Measurements from ENCODE around the gene COQ9.

Gene COQ9

DNA sequence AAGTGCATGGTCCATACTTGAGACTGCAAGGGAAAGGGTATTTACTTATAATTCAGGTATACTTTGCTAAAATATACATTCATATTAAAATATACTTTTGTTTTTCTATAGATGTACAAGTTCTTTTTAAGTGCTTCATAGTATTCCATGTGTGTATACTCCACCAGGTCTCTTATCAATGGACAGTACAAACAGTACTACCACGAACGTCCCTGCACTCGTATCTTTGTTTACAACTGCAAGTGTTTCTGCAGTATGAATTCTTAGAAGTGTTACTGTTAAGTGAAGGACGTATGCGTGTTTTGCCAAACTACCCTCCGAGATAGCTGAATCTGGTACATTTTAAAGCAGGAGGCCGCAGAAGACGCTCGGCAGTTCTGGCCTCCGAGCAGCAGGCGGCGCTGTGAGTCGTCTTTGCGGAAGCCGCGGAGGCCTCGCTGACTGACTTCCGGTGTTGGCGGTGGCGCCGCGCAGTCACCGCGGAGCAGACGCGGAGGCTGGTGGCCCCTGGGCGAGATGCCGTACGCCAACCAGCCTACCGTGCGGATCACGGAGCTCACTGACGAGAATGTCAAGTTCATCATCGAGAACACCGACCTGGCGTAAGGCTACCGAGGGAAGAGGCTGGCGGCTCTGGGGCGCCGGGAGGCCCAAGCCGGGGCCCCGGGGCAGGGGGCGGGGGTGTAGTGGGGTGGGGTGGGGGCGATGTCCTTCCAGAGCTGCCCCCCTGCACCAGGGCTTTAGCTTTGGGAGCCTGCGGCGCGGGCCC lies 15.1 kb downstream of the COQ9 start, which contains the start of gene POLR2C (continued):
- TF ChIP-seq, protein P1, sequence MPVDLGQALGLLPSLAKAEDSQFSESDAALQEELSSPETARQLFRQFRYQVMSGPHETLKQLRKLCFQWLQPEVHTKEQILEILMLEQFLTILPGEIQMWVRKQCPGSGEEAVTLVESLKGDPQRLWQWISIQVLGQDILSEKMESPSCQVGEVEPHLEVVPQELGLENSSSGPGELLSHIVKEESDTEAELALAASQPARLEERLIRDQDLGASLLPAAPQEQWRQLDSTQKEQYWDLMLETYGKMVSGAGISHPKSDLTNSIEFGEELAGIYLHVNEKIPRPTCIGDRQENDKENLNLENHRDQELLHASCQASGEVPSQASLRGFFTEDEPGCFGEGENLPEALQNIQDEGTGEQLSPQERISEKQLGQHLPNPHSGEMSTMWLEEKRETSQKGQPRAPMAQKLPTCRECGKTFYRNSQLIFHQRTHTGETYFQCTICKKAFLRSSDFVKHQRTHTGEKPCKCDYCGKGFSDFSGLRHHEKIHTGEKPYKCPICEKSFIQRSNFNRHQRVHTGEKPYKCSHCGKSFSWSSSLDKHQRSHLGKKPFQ (tag by site-specific recombination; IDR thresholded peaks at IDR 0.05): no peak
- TF ChIP-seq ZNF558 (tag by site-specific recombination; IDR thresholded peaks at IDR 0.05) (no peak), ZNF223 (tag by site-specific recombination; IDR thresholded peaks at IDR 0.05) (no peak), ZBTB7A (tag by site-specific recombination; IDR thresholded peaks at IDR 0.05; ENCODE audit: low read depth) (no peak), ZNF335 (tag by site-specific recombination; conservative IDR thresholded peaks at IDR 0.05) (peak; percentile 72), ZNF214 (tag by site-specific recombination; IDR thresholded peaks at IDR 0.05; ENCODE audit: borderline replicate concordance) (no peak), ZNF311 (tag by site-specific recombination; IDR thresholded peaks at IDR 0.05; ENCODE audit: borderline replicate concordance) (no peak), ZNF529 (tag by site-specific recombination; IDR thresholded peaks at IDR 0.05; ENCODE audit: insufficient replicate concordance) (no peak), YY2 (tag by site-specific recombination; IDR thresholded peaks at IDR 0.05) (peak; percentile 76), GLIS2 (tag by site-specific recombination; IDR thresholded peaks at IDR 0.05) (no peak), ZSCAN16 (tag by site-specific recombination; IDR thresholded peaks at IDR 0.05) (no peak), HOXA7 (CRISPR knock-in tag; IDR thresholded peaks at IDR 0.05; ENCODE audit: borderline replicate concordance) (no peak), ZNF530 (tag by site-specific recombination; IDR thresholded peaks at IDR 0.05; ENCODE audit: low read depth) (no peak), ZNF76 (tag by site-specific recombination; IDR thresholded peaks at IDR 0.05; ENCODE audit: borderline replicate concordance, low read depth) (peak; percentile 60; the same call in 1 of the 2 replicates), GFI1B (tag by site-specific recombination; IDR thresholded peaks at IDR 0.05) (no peak), ZBTB8A (tag by site-specific recombination; IDR thresholded peaks at IDR 0.05) (no peak), KLF9 (tag by site-specific recombination; IDR thresholded peaks at IDR 0.05; ENCODE audit: low read depth) (peak; percentile 29; the same call in 1 of the 2 replicates), ZNF548 (tag by site-specific recombination; IDR thresholded peaks at IDR 0.05) (no peak), ZNF426 (tag by site-specific recombination; IDR thresholded peaks at IDR 0.05) (no peak), ZNF19 (tag by site-specific recombination; IDR thresholded peaks at IDR 0.05; ENCODE audit: low read depth) (no peak), ZNF138 (tag by site-specific recombination; IDR thresholded peaks at IDR 0.05; ENCODE audit: borderline replicate concordance) (no peak), IKZF3 (tag by site-specific recombination; IDR thresholded peaks at IDR 0.05) (no peak), ZNF473 (tag by site-specific recombination; IDR thresholded peaks at IDR 0.05) (no peak)
- TF ChIP-seq, protein P2, sequence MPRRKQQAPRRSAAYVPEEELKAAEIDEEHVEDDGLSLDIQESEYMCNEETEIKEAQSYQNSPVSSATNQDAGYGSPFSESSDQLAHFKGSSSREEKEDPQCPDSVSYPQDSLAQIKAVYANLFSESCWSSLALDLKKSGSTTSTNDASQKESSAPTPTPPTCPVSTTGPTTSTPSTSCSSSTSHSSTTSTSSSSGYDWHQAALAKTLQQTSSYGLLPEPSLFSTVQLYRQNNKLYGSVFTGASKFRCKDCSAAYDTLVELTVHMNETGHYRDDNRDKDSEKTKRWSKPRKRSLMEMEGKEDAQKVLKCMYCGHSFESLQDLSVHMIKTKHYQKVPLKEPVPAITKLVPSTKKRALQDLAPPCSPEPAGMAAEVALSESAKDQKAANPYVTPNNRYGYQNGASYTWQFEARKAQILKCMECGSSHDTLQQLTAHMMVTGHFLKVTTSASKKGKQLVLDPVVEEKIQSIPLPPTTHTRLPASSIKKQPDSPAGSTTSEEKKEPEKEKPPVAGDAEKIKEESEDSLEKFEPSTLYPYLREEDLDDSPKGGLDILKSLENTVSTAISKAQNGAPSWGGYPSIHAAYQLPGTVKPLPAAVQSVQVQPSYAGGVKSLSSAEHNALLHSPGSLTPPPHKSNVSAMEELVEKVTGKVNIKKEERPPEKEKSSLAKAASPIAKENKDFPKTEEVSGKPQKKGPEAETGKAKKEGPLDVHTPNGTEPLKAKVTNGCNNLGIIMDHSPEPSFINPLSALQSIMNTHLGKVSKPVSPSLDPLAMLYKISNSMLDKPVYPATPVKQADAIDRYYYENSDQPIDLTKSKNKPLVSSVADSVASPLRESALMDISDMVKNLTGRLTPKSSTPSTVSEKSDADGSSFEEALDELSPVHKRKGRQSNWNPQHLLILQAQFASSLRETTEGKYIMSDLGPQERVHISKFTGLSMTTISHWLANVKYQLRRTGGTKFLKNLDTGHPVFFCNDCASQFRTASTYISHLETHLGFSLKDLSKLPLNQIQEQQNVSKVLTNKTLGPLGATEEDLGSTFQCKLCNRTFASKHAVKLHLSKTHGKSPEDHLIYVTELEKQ (tag by site-specific recombination; IDR thresholded peaks at IDR 0.05; ENCODE audit: borderline replicate concordance): no peak
- TF ChIP-seq, protein P3, sequence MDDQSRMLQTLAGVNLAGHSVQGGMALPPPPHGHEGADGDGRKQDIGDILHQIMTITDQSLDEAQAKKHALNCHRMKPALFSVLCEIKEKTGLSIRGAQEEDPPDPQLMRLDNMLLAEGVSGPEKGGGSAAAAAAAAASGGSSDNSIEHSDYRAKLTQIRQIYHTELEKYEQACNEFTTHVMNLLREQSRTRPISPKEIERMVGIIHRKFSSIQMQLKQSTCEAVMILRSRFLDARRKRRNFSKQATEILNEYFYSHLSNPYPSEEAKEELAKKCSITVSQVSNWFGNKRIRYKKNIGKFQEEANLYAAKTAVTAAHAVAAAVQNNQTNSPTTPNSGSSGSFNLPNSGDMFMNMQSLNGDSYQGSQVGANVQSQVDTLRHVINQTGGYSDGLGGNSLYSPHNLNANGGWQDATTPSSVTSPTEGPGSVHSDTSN (CRISPR knock-in tag; IDR thresholded peaks at IDR 0.05): peak; percentile 67; the same call in 1 of the 2 replicates
- TF ChIP-seq, protein P4, sequence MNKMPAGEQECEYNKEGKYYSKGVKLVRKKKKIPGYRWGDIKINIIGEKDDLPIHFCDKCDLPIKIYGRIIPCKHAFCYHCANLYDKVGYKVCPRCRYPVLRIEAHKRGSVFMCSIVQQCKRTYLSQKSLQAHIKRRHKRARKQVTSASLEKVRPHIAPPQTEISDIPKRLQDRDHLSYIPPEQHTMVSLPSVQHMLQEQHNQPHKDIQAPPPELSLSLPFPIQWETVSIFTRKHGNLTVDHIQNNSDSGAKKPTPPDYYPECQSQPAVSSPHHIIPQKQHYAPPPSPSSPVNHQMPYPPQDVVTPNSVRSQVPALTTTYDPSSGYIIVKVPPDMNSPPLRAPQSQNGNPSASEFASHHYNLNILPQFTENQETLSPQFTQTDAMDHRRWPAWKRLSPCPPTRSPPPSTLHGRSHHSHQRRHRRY (tag by site-specific recombination; IDR thresholded peaks at IDR 0.05): no peak
- TF ChIP-seq, protein P5, sequence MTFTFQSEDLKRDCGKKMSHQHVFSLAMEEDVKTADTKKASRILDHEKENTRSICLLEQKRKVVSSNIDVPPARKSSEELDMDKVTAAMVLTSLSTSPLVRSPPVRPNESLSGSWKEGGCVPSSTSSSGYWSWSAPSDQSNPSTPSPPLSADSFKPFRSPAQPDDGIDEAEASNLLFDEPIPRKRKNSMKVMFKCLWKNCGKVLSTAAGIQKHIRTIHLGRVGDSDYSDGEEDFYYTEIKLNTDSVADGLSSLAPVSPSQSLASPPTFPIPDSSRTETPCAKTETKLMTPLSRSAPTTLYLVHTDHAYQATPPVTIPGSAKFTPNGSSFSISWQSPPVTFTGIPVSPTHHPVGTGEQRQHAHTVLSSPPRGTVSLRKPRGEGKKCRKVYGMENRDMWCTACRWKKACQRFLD (tag by site-specific recombination; IDR thresholded peaks at IDR 0.05): no peak
- TF ChIP-seq, protein P6, sequence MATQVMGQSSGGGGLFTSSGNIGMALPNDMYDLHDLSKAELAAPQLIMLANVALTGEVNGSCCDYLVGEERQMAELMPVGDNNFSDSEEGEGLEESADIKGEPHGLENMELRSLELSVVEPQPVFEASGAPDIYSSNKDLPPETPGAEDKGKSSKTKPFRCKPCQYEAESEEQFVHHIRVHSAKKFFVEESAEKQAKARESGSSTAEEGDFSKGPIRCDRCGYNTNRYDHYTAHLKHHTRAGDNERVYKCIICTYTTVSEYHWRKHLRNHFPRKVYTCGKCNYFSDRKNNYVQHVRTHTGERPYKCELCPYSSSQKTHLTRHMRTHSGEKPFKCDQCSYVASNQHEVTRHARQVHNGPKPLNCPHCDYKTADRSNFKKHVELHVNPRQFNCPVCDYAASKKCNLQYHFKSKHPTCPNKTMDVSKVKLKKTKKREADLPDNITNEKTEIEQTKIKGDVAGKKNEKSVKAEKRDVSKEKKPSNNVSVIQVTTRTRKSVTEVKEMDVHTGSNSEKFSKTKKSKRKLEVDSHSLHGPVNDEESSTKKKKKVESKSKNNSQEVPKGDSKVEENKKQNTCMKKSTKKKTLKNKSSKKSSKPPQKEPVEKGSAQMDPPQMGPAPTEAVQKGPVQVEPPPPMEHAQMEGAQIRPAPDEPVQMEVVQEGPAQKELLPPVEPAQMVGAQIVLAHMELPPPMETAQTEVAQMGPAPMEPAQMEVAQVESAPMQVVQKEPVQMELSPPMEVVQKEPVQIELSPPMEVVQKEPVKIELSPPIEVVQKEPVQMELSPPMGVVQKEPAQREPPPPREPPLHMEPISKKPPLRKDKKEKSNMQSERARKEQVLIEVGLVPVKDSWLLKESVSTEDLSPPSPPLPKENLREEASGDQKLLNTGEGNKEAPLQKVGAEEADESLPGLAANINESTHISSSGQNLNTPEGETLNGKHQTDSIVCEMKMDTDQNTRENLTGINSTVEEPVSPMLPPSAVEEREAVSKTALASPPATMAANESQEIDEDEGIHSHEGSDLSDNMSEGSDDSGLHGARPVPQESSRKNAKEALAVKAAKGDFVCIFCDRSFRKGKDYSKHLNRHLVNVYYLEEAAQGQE (tag by site-specific recombination; IDR thresholded peaks at IDR 0.05): no peak
